Measurements from ENCODE around the gene RHBDF2. TPM values are rescaled to one million over a fixed set of nuclear protein-coding genes. Genes with fewer than 3 reads are reported as not detected.

Gene RHBDF2
- total RNA-seq, 2 donors from 2014 or later, result 11.6 to 23.9 TPM

- no peak for DNase-seq
- no peaks in the 10 kb centered on the region for H3K36me3 ChIP-seq
- no peaks in the 10 kb centered on the region for H3K9me3 ChIP-seq
- H3K27me3 ChIP-seq, result peaks cover under 1% of the 10 kb centered on the region
- H3K27ac ChIP-seq, result peak overlapping the region; percentile 74
- intact Hi-C loops (cut with DNase I), result no loop called here
- peaks cover 12% of the 10 kb centered on the region for H3K4me1 ChIP-seq
- TF ChIP-seq CTCF (IDR thresholded peaks at IDR 0.05), result no peak
- no peak overlapping the region for H3K4me3 ChIP-seq
- peak overlapping the region; percentile 0 to 12 for H3K9ac ChIP-seq (ENCODE audit: low read depth in 2 of 2, low read length in 2 of 2)
Observed at GRCh38 chr17:76531486-76532038, 30.3 kb upstream of the RHBDF2 start.

DNA sequence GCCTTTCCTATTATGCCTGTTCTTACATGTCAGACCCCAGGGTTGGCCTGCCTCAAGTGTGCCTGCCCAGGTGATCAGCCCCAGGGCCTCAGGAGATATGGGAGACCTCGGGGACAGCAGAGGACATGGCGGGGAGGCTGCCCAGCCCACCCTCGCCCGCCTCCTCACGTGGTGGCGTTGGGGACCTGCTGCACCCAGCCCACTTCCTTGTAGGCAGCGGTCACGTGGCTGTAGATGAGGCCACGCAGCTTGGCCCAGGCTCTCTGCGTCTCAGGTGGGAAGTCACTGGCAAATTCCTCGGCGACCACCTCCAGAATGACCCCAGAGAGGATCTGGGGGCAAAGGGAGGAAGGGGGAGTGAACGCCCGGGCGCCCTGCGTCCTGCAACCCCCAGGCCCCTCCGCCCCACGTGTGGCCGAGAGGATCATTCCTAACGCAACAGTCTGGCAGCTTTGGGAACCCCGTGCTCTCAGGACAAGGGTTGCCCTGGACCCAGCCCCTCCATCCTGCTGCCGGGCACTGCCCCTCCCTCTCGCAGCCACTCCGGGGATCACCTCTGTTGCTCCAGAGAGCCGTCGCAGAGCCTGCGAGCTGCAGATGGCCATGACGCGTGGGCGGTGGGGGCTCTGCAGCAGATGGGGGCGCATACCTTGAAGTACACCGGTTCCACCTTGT lies 29.7 kb upstream of the RHBDF2 start:
- Histone ChIP-seq H3K36me3 (no peaks in the 10 kb centered on the region), H3K27ac (peak overlapping the region; percentile 74), H3K9me3 (no peaks in the 10 kb centered on the region), H3K9ac (ENCODE audit: low read depth in 2 of 2, low read length in 2 of 2) (peak overlapping the region; percentile 47 to 48), H3K27me3 (no peaks in the 10 kb centered on the region), H3K4me3 (no peak overlapping the region), H3K4me1 (peaks cover 12% of the 10 kb centered on the region)
- TF ChIP-seq CTCF (IDR thresholded peaks at IDR 0.05), result no peak
- no peak for DNase-seq
- intact Hi-C loops (cut with DNase I), result no loop called here

DNA sequence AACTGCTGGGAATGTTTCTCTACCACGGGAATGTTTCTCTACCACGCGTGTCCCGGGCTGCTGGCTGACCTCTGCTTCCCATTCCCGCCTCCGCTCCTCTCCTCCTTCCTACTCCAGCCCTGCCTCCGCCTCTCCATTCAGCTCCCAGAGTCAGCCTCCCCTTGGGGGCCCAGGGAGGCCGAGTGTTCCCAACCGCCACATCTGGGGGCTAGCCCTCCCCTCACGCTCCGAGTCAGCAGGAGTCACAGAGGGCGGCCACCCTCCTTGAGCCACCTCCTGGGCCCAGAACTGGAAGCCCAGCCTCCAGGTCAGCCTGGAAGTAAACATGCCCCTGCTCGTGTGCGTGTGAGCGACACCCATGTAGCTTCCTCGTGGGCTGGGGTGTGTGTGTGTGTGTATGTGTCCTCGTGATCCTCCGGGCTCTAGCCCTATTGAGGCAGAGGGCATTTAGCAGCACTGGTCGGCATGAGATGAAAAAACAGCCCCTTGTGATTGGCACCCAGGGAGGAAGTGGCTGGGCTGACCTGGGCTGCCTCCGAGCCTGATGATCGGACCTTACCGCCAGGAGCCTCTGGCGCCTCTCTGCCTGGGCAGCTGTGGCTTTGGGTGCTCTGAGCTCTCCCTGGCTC lies 29.0 kb upstream of the RHBDF2 start:
- Histone ChIP-seq H3K4me3 (no peak overlapping the region), H3K4me1 (peaks cover 14% of the 10 kb centered on the region), H3K36me3 (no peaks in the 10 kb centered on the region), H3K9ac (ENCODE audit: low read depth in 2 of 2, low read length in 2 of 2) (peak overlapping the region; percentile 47 to 48), H3K27me3 (no peaks in the 10 kb centered on the region), H3K27ac (peak overlapping the region; percentile 74), H3K9me3 (no peaks in the 10 kb centered on the region)
- DNase-seq, result no peak
- intact Hi-C loops (cut with DNase I), result no loop called here
- no peak for TF ChIP-seq CTCF (IDR thresholded peaks at IDR 0.05)

GRCh38 chr17:76529224-76530094 lies 28.2 kb upstream of the RHBDF2 start:
- peak; percentile 71 for DNase-seq
- Histone ChIP-seq H3K9ac (ENCODE audit: low read depth in 2 of 2, low read length in 2 of 2) (peak overlapping the region in 1 of 2 donors; percentile 48), H3K27ac (peak overlapping the region; percentile 74), H3K4me3 (no peak overlapping the region), H3K27me3 (no peaks in the 10 kb centered on the region), H3K4me1 (peaks cover 21% of the 10 kb centered on the region), H3K36me3 (no peaks in the 10 kb centered on the region), H3K9me3 (no peaks in the 10 kb centered on the region)
- no peak for TF ChIP-seq CTCF (IDR thresholded peaks at IDR 0.05)
- intact Hi-C loops (cut with DNase I), result loop anchor here (10.0 kb wide), 1 partner anchor 155 kb away; no protein-coding TSS in a partner anchor
